Stomach (tissue), 9 donors: Measurements from ENCODE around the gene BPI. TPM values are rescaled to one million over a fixed set of nuclear protein-coding genes. Genes with fewer than 3 reads are reported as not detected.

Experiments used
- DNase-seq, 2 donors: peaks; one replicate each; pipeline versions ENCODE4 v3.0.0 to v3.0.0-alpha.2; 2013 to 2019
- H3K27ac ChIP-seq, 5 donors: fragments of 200-600 bp in 4 of 5; sonication (generic) in 4 of 5; one replicate each; pipeline ENCODE4 v1.5.1; 2013 to 2019; ENCODE audit warnings: mild to moderate bottlenecking in 1 of 5, moderate library complexity in 1 of 5
- H3K27me3 ChIP-seq, 3 donors: fragments of 200-600 bp; sonication (generic); one replicate each; pipeline ENCODE4 v1.5.1; 2017 to 2019; ENCODE audit warnings: mixed run types in 1 of 3
- H3K36me3 ChIP-seq, 4 donors: fragments of 200-600 bp; sonication (generic); 1 replicate in 3 of 4; 2 replicates in 1 of 4; pipeline ENCODE4 v1.5.1; 2016 to 2019
- H3K4me1 ChIP-seq, 4 donors: fragments of 200-600 bp; sonication (generic); one replicate each; pipeline ENCODE4 v1.5.1; 2016 to 2019
- H3K4me3 ChIP-seq, 4 donors: fragments of 200-600 bp; sonication (generic) in 3 of 4; one replicate each; pipeline ENCODE4 v1.5.1; 2016 to 2019; ENCODE audit warnings: mild to moderate bottlenecking in 1 of 4
- H3K9me3 ChIP-seq, 4 donors: fragments of 200-600 bp; sonication (generic); one replicate each; pipeline ENCODE4 v1.5.1; 2016 to 2019
- CTCF ChIP-seq, 7 experiments: fragments of 450-650 bp in 4 of 7; fragments of 200-600 bp in 3 of 7; sonication (generic) in 3 of 7; IDR thresholded peaks; one replicate each; pipeline ENCODE4 v1.5.1; 2016 to 2019; ENCODE audit warnings: antibody characterized with exemption in 7 of 7, control low read depth in 2 of 7, mild to moderate bottlenecking in 1 of 7
- EP300 ChIP-seq: sonication (generic); formaldehyde crosslinking; IDR thresholded peaks from one replicate; pipeline ENCODE4 v1.6.1; 2017; ENCODE audit warnings: antibody characterized with exemption
- POLR2A ChIP-seq, 4 donors: fragments of 450-650 bp; IDR thresholded peaks; one replicate each; pipeline ENCODE4 v1.6.1; 2016; ENCODE audit warnings: antibody characterized with exemption in 4 of 4, control low read depth in 2 of 4, mild to moderate bottlenecking in 1 of 4, moderate library complexity in 1 of 4
- POLR2AphosphoS5 ChIP-seq, 3 donors: sonication (generic); formaldehyde crosslinking; IDR thresholded peaks; one replicate each; pipeline ENCODE4 v1.6.1; 2016; ENCODE audit warnings: antibody characterized with exemption in 3 of 3
- WGBS, 5 donors: extraction: QIAGEN DNeasy Blood & Tissue Kit in 3 of 5; methylation state at CpG; one replicate each; pipeline versions ENCODE4 v1.1.5 to v1.1.7; 2013 to 2018; 5-methylcytosine and 5-hydroxymethylcytosine counted together
- intact Hi-C: fragments of 100-400 bp; cut with DNase I; formaldehyde crosslinking; loops from one replicate; pipeline ENCODE4 v1.15.1; 2023; ENCODE audit warnings: low total_unique reads
- polyA plus RNA-seq, 3 donors: library from polyadenylated mRNA; stranded (reverse); fragments of 200-250 nt; gene quantifications; one replicate each; pipeline ENCODE4 v1.2.3, GENCODE V29; 2013
- total RNA-seq, 5 donors: library from RNA; depleted of rRNA; stranded (reverse); fragments of >200 nt; gene quantifications; one replicate each; pipeline versions ENCODE4 v1.1.0 to v1.2.3, GENCODE V29; 2014 to 2016
- donor health status: healthy with polysubstance abuse.
- donor health status: Bipolar disorder and iron deficiency.
- donor health status: healthy.

The BPI gene
- total and polyA plus RNA-seq, 8 donors, result 0.13 to 4.8 (median 0.86) TPM; not detected in 4

- WGBS, 5 donors, result 80 to 87% (median 86%) methylated on average over 3 to 8 of the region's 8 CpGs
- no peaks in the 10 kb centered on the region for H3K27me3 ChIP-seq
- no peak for DNase-seq
- peaks cover 0 to 13% (median 4%) of the 10 kb centered on the region in 4 donors for H3K4me1 ChIP-seq
- H3K9me3 ChIP-seq, result no peaks in the 10 kb centered on the region
- intact Hi-C loops, result no loop called here
- TF ChIP-seq EP300, result no peak
- TF ChIP-seq CTCF (IDR thresholded peaks at IDR 0.05), result no peak
- H3K36me3 ChIP-seq, result no peaks in the 10 kb centered on the region
- no peak within 1 kb of the TSS for H3K27ac ChIP-seq
- no peak within 1 kb of the TSS for H3K4me3 ChIP-seq
These were observed 42.3 kb downstream of the BPI start, which contains the start of gene LBP for GRCh38 chr20:38346247-38346651. Gene LBP (plus strand): TSS chr20:38346482. CDS start chr20:38346517, 35 bp downstream.

- Histone ChIP-seq H3K4me1 (peaks cover 0 to 13% (median 4%) of the 10 kb centered on the region in 4 donors), H3K36me3 (no peaks in the 10 kb centered on the region), H3K9me3 (no peaks in the 10 kb centered on the region), H3K27ac (no peak overlapping the region), H3K27me3 (no peaks in the 10 kb centered on the region), H3K4me3 (no peak overlapping the region)
- TF ChIP-seq CTCF (IDR thresholded peaks at IDR 0.05) (no peak), POLR2AphosphoS5 (IDR thresholded peaks at IDR 0.05) (no peak), POLR2A (IDR thresholded peaks at IDR 0.05) (no peak), EP300 (no peak)
- 74 to 88% (median 85%) methylated on average over 4 of the region's 4 CpGs for WGBS, 5 donors
- intact Hi-C loops, result no loop called here
- DNase-seq, result no peak
These were observed 42.8 kb downstream of the BPI start for GRCh38 chr20:38346741-38347140.

- Histone ChIP-seq H3K27me3 (no peaks in the 10 kb centered on the region), H3K4me1 (no peaks in the 10 kb centered on the region), H3K36me3 (no peaks in the 10 kb centered on the region), H3K9me3 (no peaks in the 10 kb centered on the region), H3K4me3 (no peak overlapping the region), H3K27ac (no peak overlapping the region)
- no peak for TF ChIP-seq EP300
- no peak for TF ChIP-seq CTCF (IDR thresholded peaks at IDR 0.05)
- TF ChIP-seq POLR2A (IDR thresholded peaks at IDR 0.05), result no peak
- TF ChIP-seq POLR2AphosphoS5 (IDR thresholded peaks at IDR 0.05), result no peak
- no peak for DNase-seq
- 69 to 82% (median 73%) methylated on average over 5 of the region's 5 CpGs for WGBS, 5 donors
- intact Hi-C loops, result no loop called here
These were observed 45.9 kb downstream of the BPI start for GRCh38 chr20:38349856-38350255.

GRCh38 chr20:38350879-38351775, 47.2 kb downstream of the BPI start:
- intact Hi-C loops, result no loop called here
- Histone ChIP-seq H3K4me1 (no peaks in the 10 kb centered on the region), H3K4me3 (no peak overlapping the region), H3K27me3 (no peaks in the 10 kb centered on the region), H3K9me3 (no peaks in the 10 kb centered on the region), H3K27ac (peak overlapping the region in 2 of 5 donors; percentile 38 to 42), H3K36me3 (no peaks in the 10 kb centered on the region)
- 65 to 74% (median 71%) methylated on average over 15 of the region's 15 CpGs for WGBS, 5 donors
- TF ChIP-seq POLR2A (IDR thresholded peaks at IDR 0.05) (no peak), POLR2AphosphoS5 (IDR thresholded peaks at IDR 0.05) (no peak), EP300 (no peak), CTCF (IDR thresholded peaks at IDR 0.05) (no peak)
- no peak for DNase-seq
